SK-N-SH (cell line): ENCODE results near the gene HSD17B7.

ENCODE experiments used
- CTCF ChIP-seq: fragments of 200-600 bp; sonication (generic); IDR thresholded peaks from 2 replicates; pipeline ENCODE4 v1.6.1; 2017; ENCODE audit warnings: antibody characterized with exemption, mild to moderate bottlenecking, moderate library complexity
- EP300 ChIP-seq, 2 experiments: IDR thresholded peaks; 2 replicates each; pipeline versions ENCODE4 v1.4.0 to v1.6.1; 2012; ENCODE audit warnings: borderline replicate concordance in 1 of 2, low read depth in 1 of 2, low read length in 1 of 2
- FOXM1 ChIP-seq: IDR thresholded peaks from 2 replicates; pipeline ENCODE4 v1.4.0; 2012; ENCODE audit warnings: low read depth, mild to moderate bottlenecking
- NFIC ChIP-seq: IDR thresholded peaks from 2 replicates; pipeline ENCODE4 v1.4.0; 2012; ENCODE audit warnings: borderline replicate concordance
- POLR2AphosphoS5 ChIP-seq: IDR thresholded peaks from 2 replicates; pipeline ENCODE4 v1.6.1; 2012; ENCODE audit warnings: low read depth, low read length
- RAD21 ChIP-seq: IDR thresholded peaks from 2 replicates; pipeline ENCODE4 v1.6.1; 2012; ENCODE audit warnings: mild to moderate bottlenecking, low read length
- REST ChIP-seq: IDR thresholded peaks from 2 replicates; pipeline ENCODE4 v1.6.1; 2012; ENCODE audit warnings: mild to moderate bottlenecking, low read depth, low read length, moderate library complexity
- RFX5 ChIP-seq: IDR thresholded peaks from 2 replicates; pipeline ENCODE4 v1.6.1; 2012; ENCODE audit warnings: mild to moderate bottlenecking, improper control_type of control experiment, low read length
- SMC3 ChIP-seq: IDR thresholded peaks from 2 replicates; pipeline ENCODE4 v1.6.1; 2012; ENCODE audit warnings: low read depth, low read length, improper control_type of control experiment
- TAF1 ChIP-seq: IDR thresholded peaks from 2 replicates; pipeline ENCODE4 v1.6.1; 2012; ENCODE audit warnings: low read depth, mild to moderate bottlenecking, low read length, moderate library complexity, borderline replicate concordance
- TCF12 ChIP-seq: IDR thresholded peaks from 2 replicates; pipeline ENCODE4 v1.4.0; 2012
- USF1 ChIP-seq: IDR thresholded peaks from 2 replicates; pipeline ENCODE4 v1.4.0; 2012; ENCODE audit warnings: low read depth, borderline replicate concordance
- ZBTB33 ChIP-seq: IDR thresholded peaks from 2 replicates; pipeline ENCODE4 v1.4.0; 2012; ENCODE audit warnings: low read depth, borderline replicate concordance

GRCh38 chr1:162835157-162835899, 44.8 kb downstream of the HSD17B7 start:
- TF ChIP-seq CTCF (no peak), ZBTB33 (no peak), EP300 (IDR thresholded peaks at IDR 0.05; ENCODE audit: borderline replicate concordance in 1 of 2, low read depth in 1 of 2, low read length in 1 of 2) (no peak), POLR2AphosphoS5 (no peak), USF1 (no peak), REST (no peak), RAD21 (no peak), SMC3 (no peak), TCF12 (no peak), NFIC (no peak), RFX5 (no peak), TAF1 (no peak), FOXM1 (no peak)
